Measurements from ENCODE around the gene MESP1. TPM values are rescaled to one million over a fixed set of nuclear protein-coding genes. Genes with fewer than 3 reads are reported as not detected.

Gene MESP1
- total and polyA plus RNA-seq, 2 of the 8 experiments (the other 6 are each of a cell fraction or from before 2014, with no cell fraction given) = 0.15 to 0.23 TPM

GRCh38 chr15:89761929-89762328 is 10.9 kb upstream of the MESP1 start:
- no peak for FAIRE-seq
- Histone ChIP-seq H3K18ac (ENCODE audit: extremely low read depth, low read length) (no peak overlapping the region), H3K4me1 (replicated peaks in 1 of 4; ENCODE audit: control insufficient read depth in 3 of 4, insufficient read depth in 4 of 4, low read length in 3 of 4) (peaks cover 0 to 2% (median 0%) of the 10 kb centered on the region in 4 experiments; a peak in 4 of 7 replicates), H2BK20ac (ENCODE audit: low read length) (no peak overlapping the region), H3K56ac (replicated peaks; ENCODE audit: insufficient read length, low read depth, low read length) (no peak overlapping the region), H2BK120ac (replicated peaks; ENCODE audit: low read depth, low read length) (no peak overlapping the region), H4K8ac (ENCODE audit: extremely low read depth, insufficient read depth, low read length) (no peak overlapping the region), H2BK15ac (ENCODE audit: low read length) (no peak overlapping the region), H4K20me1 (replicated peaks in 1 of 2; ENCODE audit: control insufficient read depth in 1 of 2, insufficient read depth in 2 of 2, low read length in 2 of 2) (no peaks in the 10 kb centered on the region), H3K4ac (replicated peaks; ENCODE audit: insufficient read length, low read depth, low read length) (no peak overlapping the region), H3K27me3 (replicated peaks in 1 of 4; ENCODE audit: control insufficient read depth in 3 of 4, extremely low read depth in 1 of 4, insufficient read depth in 3 of 4, low read length in 3 of 4) (no peaks in the 10 kb centered on the region; a peak in 1 of 7 replicates), H4K91ac (replicated peaks; ENCODE audit: insufficient read length, low read length) (no peak overlapping the region), H3K4me2 (ENCODE audit: insufficient read depth in 1 of 2, low read depth in 2 of 2, low read length in 2 of 2) (no peak overlapping the region), H2AK5ac (ENCODE audit: low read depth, low read length) (no peak overlapping the region), H2AFZ (ENCODE audit: low read length) (no peak overlapping the region), H2BK12ac (ENCODE audit: low read depth, low read length) (no peak overlapping the region), H3K4me3 (ENCODE audit: extremely low read depth in 1 of 4, insufficient read depth in 2 of 4, low read depth in 3 of 4, low read length in 4 of 4) (no peak overlapping the region), H3K14ac (ENCODE audit: insufficient read length) (no peak overlapping the region), H3K9ac (replicated peaks in 1 of 4; ENCODE audit: extremely low read depth in 1 of 4, low read depth in 3 of 4, low read length in 3 of 4) (no peak overlapping the region), H4K5ac (ENCODE audit: insufficient read length, low read depth, low read length) (no peak overlapping the region), H3K79me2 (ENCODE audit: control insufficient read depth in 1 of 2, insufficient read depth in 2 of 2, low read length in 2 of 2) (no peaks in the 10 kb centered on the region), H3K36me3 (ENCODE audit: control insufficient read depth in 2 of 4, insufficient read depth in 4 of 4, low read length in 3 of 4) (no peaks in the 10 kb centered on the region), H3K79me1 (ENCODE audit: low read depth, low read length) (no peaks in the 10 kb centered on the region), H3K27ac (ENCODE audit: low read depth, low read length) (no peak overlapping the region), H3K23me2 (ENCODE audit: low read depth, low read length) (no peaks in the 10 kb centered on the region), H2BK5ac (ENCODE audit: low read depth, low read length) (no peak overlapping the region), H3K9me3 (ENCODE audit: insufficient read depth in 2 of 2, low read depth in 1 of 2, low read length in 1 of 2) (no peaks in the 10 kb centered on the region), H3K23ac (ENCODE audit: insufficient read length) (no peak overlapping the region)
- 90% methylated on average over 5 of the region's 5 CpGs; no CpG with 5 or more reads in 1 of the 2 experiments for WGBS, 2 experiments (ENCODE audit: extremely low coverage in 1 of 2, insufficient coverage in 1 of 2, insufficient read length in 1 of 2, insufficient replicate concordance in 2 of 2, low coverage in 1 of 2, low lambda C conversion rate in 2 of 2, missing lambda C conversion rate in 1 of 2)
- DNase-seq (ENCODE audit: low read depth in 1 of 2, low spot score in 2 of 2) = no peak
- ChIA-PET CTCF (ENCODE audit: partially characterized antibody) (interaction anchor here (0.7 to 10.6 kb wide), 37 partner anchors 9 to 472 kb away, joined by 3 to 153 read pairs (median 7); partner anchors contain the start of genes ARPIN, CIB1, GDPGP1 and MESP2), POLR2A (ENCODE audit: partially characterized antibody) (no interaction called here)
- TF ChIP-seq RBBP5 (IDR thresholded peaks at IDR 0.05; ENCODE audit: borderline replicate concordance, low read depth, low read length) (no peak), EGR1 (IDR thresholded peaks at IDR 0.05; ENCODE audit: borderline replicate concordance, low read depth, low read length) (no peak), NRF1 (IDR thresholded peaks at IDR 0.05; ENCODE audit: low read depth, low read length) (no peak), MAX (IDR thresholded peaks at IDR 0.05) (no peak), PHF8 (conservative IDR thresholded peaks at IDR 0.05; ENCODE audit: low read depth, low read length) (no peak), ZNF274 (IDR thresholded peaks at IDR 0.05; ENCODE audit: borderline replicate concordance, extremely low read depth, low read length) (no peak), USF2 (IDR thresholded peaks at IDR 0.05; ENCODE audit: low read length) (no peak), YY1 (IDR thresholded peaks at IDR 0.05; ENCODE audit: low read depth, low read length) (no peak), ATF2 (IDR thresholded peaks at IDR 0.05; ENCODE audit: low read length) (no peak), SIN3A (conservative IDR thresholded peaks at IDR 0.05 in 1 of 2, IDR thresholded peaks at IDR 0.05 in 1 of 2; ENCODE audit: low read depth in 1 of 2, low read length in 2 of 2) (no peak), KDM1A (IDR thresholded peaks at IDR 0.05; ENCODE audit: borderline replicate concordance, low read length) (no peak)
